Liver (tissue), 9 donors: ENCODE results near the gene THSD4. TPM values are rescaled to one million over a fixed set of nuclear protein-coding genes. Genes with fewer than 3 reads are reported as not detected.

Experiments used
- DNase-seq: peaks from one replicate; pipeline ENCODE4 v3.0.0-alpha.2; 2017; ENCODE audit warnings: low spot score
- H3K27ac ChIP-seq, 2 donors: one replicate each; pipeline ENCODE4 v1.7.0; 2013; ENCODE audit warnings: inconsistent platforms in 2 of 2, low read length in 2 of 2, control low read depth in 1 of 2, low read depth in 1 of 2, mild to moderate bottlenecking in 1 of 2
- H3K27me3 ChIP-seq, 4 donors: one replicate each; pipeline versions ENCODE4 v1.6.1 to v1.7.0; 2013; ENCODE audit warnings: low read length in 3 of 4, inconsistent platforms in 1 of 4, mild to moderate bottlenecking in 1 of 4, moderate library complexity in 1 of 4; ENCODE audit not compliant: control insufficient read depth in 4 of 4, insufficient read depth in 4 of 4
- H3K36me3 ChIP-seq, 4 donors: one replicate each; pipeline versions ENCODE4 v1.6.1 to v1.7.0; 2013; ENCODE audit warnings: low read length in 3 of 4, mild to moderate bottlenecking in 3 of 4, low read depth in 1 of 4, moderate library complexity in 1 of 4; ENCODE audit not compliant: control insufficient read depth in 4 of 4, insufficient read depth in 3 of 4
- H3K4me1 ChIP-seq, 4 donors: one replicate each; pipeline versions ENCODE4 v1.6.1 to v1.7.0; 2013; ENCODE audit warnings: low read length in 3 of 4, mild to moderate bottlenecking in 3 of 4, moderate library complexity in 1 of 4; ENCODE audit not compliant: control insufficient read depth in 4 of 4, insufficient read depth in 4 of 4
- H3K4me3 ChIP-seq, 3 donors: one replicate each; pipeline versions ENCODE4 v1.6.1 to v1.7.0; 2013; ENCODE audit warnings: low read length in 3 of 3, control low read depth in 1 of 3, low read depth in 1 of 3, mild to moderate bottlenecking in 1 of 3
- H3K9ac ChIP-seq, 2 donors: one replicate each; pipeline ENCODE4 v1.7.0; 2013; ENCODE audit warnings: low read length in 2 of 2, mild to moderate bottlenecking in 2 of 2, moderate library complexity in 2 of 2, control low read depth in 1 of 2, low read depth in 1 of 2
- H3K9me3 ChIP-seq, 4 donors: one replicate each; pipeline versions ENCODE4 v1.6.1 to v1.7.0; 2013; ENCODE audit warnings: low read length in 3 of 4; ENCODE audit not compliant: control insufficient read depth in 4 of 4
- ATF3 ChIP-seq: IDR thresholded peaks from 2 replicates; pipeline ENCODE4 v1.6.1; 2016; ENCODE audit warnings: antibody characterized with exemption
- CTCF ChIP-seq: fragments of 150-350 bp; IDR thresholded peaks from 2 replicates; pipeline ENCODE4 v1.5.1; 2017; ENCODE audit warnings: improper control_type of control experiment, low read depth, low read length; ENCODE audit not compliant: missing input control
- EGR1 ChIP-seq, 2 donors: IDR thresholded peaks; 2 replicates each; pipeline ENCODE4 v1.6.1; 2016 to 2018; ENCODE audit warnings: antibody characterized with exemption in 2 of 2, low read depth in 2 of 2
- FOXA1 ChIP-seq: IDR thresholded peaks from 2 replicates; pipeline ENCODE4 v1.6.1; 2016; ENCODE audit warnings: antibody characterized with exemption
- FOXA2 ChIP-seq: IDR thresholded peaks from 2 replicates; pipeline ENCODE4 v1.6.1; 2016; ENCODE audit warnings: antibody characterized with exemption
- HNF4G ChIP-seq: IDR thresholded peaks from 2 replicates; pipeline ENCODE4 v1.6.1; 2016; ENCODE audit warnings: antibody characterized with exemption
- JUND ChIP-seq, 2 donors: IDR thresholded peaks; 2 replicates each; pipeline ENCODE4 v1.6.1; 2016; ENCODE audit warnings: antibody characterized with exemption in 2 of 2
- MAX ChIP-seq: IDR thresholded peaks from 2 replicates; pipeline ENCODE4 v1.6.1; 2016; ENCODE audit warnings: antibody characterized with exemption
- NR2F2 ChIP-seq: IDR thresholded peaks from 2 replicates; pipeline ENCODE4 v1.6.1; 2016; ENCODE audit warnings: antibody characterized with exemption
- RAD21 ChIP-seq, 2 donors: IDR thresholded peaks; 2 replicates each; pipeline ENCODE4 v1.6.1; 2016; ENCODE audit warnings: antibody characterized with exemption in 2 of 2, mild to moderate bottlenecking in 2 of 2
- RXRA ChIP-seq, 2 donors: IDR thresholded peaks; 2 replicates each; pipeline ENCODE4 v1.6.1; 2017 to 2018; ENCODE audit warnings: antibody characterized with exemption in 2 of 2, mild to moderate bottlenecking in 1 of 2
- SP1 ChIP-seq: IDR thresholded peaks from 2 replicates; pipeline ENCODE4 v1.6.1; 2018; ENCODE audit warnings: antibody characterized with exemption, mild to moderate bottlenecking
- TAF1 ChIP-seq: conservative IDR thresholded peaks from 2 replicates; pipeline ENCODE4 v1.6.1; 2016; ENCODE audit warnings: antibody characterized with exemption, mild to moderate bottlenecking
- YY1 ChIP-seq: IDR thresholded peaks from 2 replicates; pipeline ENCODE4 v1.6.1; 2016; ENCODE audit warnings: antibody characterized with exemption, mild to moderate bottlenecking
- ZBTB33 ChIP-seq: IDR thresholded peaks from 2 replicates; pipeline ENCODE4 v1.6.1; 2016; ENCODE audit warnings: antibody characterized with exemption
- WGBS: extraction: QIAGEN DNeasy Blood & Tissue Kit; methylation state at CpG from one replicate; pipeline ENCODE4 v1.1.7; 2013; 5-methylcytosine and 5-hydroxymethylcytosine counted together
- polyA plus RNA-seq, 2 donors: library from polyadenylated mRNA; stranded (reverse) in 1 of 2; unstranded in 1 of 2; fragments of 200-250 nt in 1 of 2; fragments of >200 nt in 1 of 2; fragmentation: Nextera tagmentation in 1 of 2; extraction: Ambion mirVana in 1 of 2; gene quantifications; one replicate each; pipeline versions ENCODE4 v1.2.1 to v1.2.3, GENCODE V29; 2013 to 2015
- total RNA-seq, 2 donors: library from RNA; depleted of rRNA; stranded (reverse); fragments of >200 nt; gene quantifications; one replicate each; pipeline ENCODE4 v1.2.3, GENCODE V29; 2014
- donor health status: healthy.
- donor health status: healthy.
- donor health status: healthy.
- donor health status: healthy.
- donor health status: healthy.

Gene THSD4
- total and polyA plus RNA-seq, 4 donors, result 0.23 to 11.5 (median 1.9) TPM

- DNase-seq, result no peak
These were observed 402.5 kb downstream of the THSD4 start for GRCh38 chr15:71517751-71518150.

GRCh38 chr15:71518661-71519060 lies 403.4 kb downstream of the THSD4 start:
- Histone ChIP-seq H3K4me1 (peaks cover 0 to 24% (median 13%) of the 10 kb centered on the region in 4 donors), H3K4me3 (no peak overlapping the region), H3K9ac (no peak overlapping the region), H3K9me3 (no peaks in the 10 kb centered on the region), H3K36me3 (no peaks in the 10 kb centered on the region), H3K27me3 (no peaks in the 10 kb centered on the region), H3K27ac (no peak overlapping the region)
- DNase-seq, result no peak
- TF ChIP-seq EGR1 (IDR thresholded peaks at IDR 0.05; ENCODE audit: low read depth in 2 of 2), result no peak
- no peak for TF ChIP-seq TAF1
- no peak for TF ChIP-seq NR2F2
- no peak for TF ChIP-seq ATF3
- no peak for TF ChIP-seq ZBTB33
- no peak for TF ChIP-seq FOXA2
- WGBS, result 89% methylated on average over 2 of the region's 2 CpGs

More at GRCh38 chr15:71517751-71518150, 402.5 kb downstream of the THSD4 start:
- H3K9me3 ChIP-seq, result no peaks in the 10 kb centered on the region
- no peaks in the 10 kb centered on the region for H3K27me3 ChIP-seq
- TF ChIP-seq YY1 (no peak), FOXA2 (no peak), FOXA1 (no peak), RXRA (IDR thresholded peaks at IDR 0.05) (no peak), RAD21 (IDR thresholded peaks at IDR 0.05) (no peak), ZBTB33 (no peak), SP1 (no peak), HNF4G (no peak), JUND (IDR thresholded peaks at IDR 0.05) (no peak)
- no peaks in the 10 kb centered on the region for H3K36me3 ChIP-seq
- peaks cover 0 to 33% (median 22%) of the 10 kb centered on the region in 4 donors for H3K4me1 ChIP-seq
- H3K27ac ChIP-seq, result no peak overlapping the region
- no peak overlapping the region for H3K4me3 ChIP-seq
- H3K9ac ChIP-seq, result no peak overlapping the region

- Histone ChIP-seq H3K4me1 (peaks cover 0 to 18% (median 6%) of the 10 kb centered on the region in 4 donors), H3K9me3 (no peaks in the 10 kb centered on the region), H3K36me3 (no peaks in the 10 kb centered on the region), H3K4me3 (no peak overlapping the region), H3K27me3 (no peaks in the 10 kb centered on the region), H3K9ac (no peak overlapping the region), H3K27ac (no peak overlapping the region)
- no peak for TF ChIP-seq ZBTB33
- no peak for TF ChIP-seq MAX
- TF ChIP-seq NR2F2, result no peak
- TF ChIP-seq ATF3, result no peak
- TF ChIP-seq CTCF, result no peak
- no peak for TF ChIP-seq JUND (IDR thresholded peaks at IDR 0.05)
- no peak for TF ChIP-seq RXRA (IDR thresholded peaks at IDR 0.05)
- 48% methylated on average over 10 of the region's 10 CpGs for WGBS
- no peak for DNase-seq
These were observed 411.0 kb downstream of the THSD4 start for GRCh38 chr15:71526060-71526820.
